ENCODE results near the gene MAGI2.
"Not testable (repeated sequence)": the region's sequence is repeated elsewhere in the genome, so short reads cannot be mapped to it uniquely, and the experiment has no call there.

The MAGI2 gene

DNA sequence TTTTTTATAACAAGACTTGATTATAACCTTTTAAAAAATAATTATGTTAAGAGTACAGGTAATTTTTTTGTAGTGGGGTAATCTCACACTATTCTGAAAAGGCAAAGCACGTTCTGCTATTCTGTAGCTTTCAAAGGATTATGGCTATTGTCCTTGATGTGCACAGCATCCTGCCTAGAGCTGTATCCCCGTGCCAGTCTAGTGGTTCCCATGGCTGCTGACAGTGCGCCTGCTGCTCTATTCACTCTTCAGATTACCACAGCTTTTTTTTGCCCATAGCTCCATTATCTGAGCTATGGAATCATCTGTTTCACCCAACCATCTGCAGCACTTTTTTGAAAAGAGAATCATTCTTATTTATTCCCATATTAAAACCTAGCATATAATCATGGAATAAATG, 931.5 kb downstream of the MAGI2 start:
- no peak for DNase-seq

DNA sequence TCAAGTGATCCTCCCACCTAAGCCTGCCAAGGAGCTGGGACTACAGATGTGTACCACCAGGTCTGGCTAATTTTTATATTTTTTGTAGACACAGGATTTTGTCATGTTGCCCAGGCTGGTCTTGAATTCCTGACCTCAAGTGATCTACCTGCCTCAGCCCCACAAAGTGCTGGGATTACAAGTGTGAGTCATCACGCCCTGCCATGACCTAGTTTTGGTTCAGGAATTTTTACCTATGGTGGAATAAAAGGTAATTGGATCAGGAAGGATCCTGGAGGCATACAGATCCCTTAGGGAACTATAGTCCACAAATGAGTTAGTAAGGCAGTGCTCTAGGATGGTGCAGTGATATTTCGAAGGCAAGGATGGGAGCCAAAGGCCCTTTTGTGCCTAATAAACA, 937.0 kb downstream of the MAGI2 start:
- no peak for DNase-seq

DNA sequence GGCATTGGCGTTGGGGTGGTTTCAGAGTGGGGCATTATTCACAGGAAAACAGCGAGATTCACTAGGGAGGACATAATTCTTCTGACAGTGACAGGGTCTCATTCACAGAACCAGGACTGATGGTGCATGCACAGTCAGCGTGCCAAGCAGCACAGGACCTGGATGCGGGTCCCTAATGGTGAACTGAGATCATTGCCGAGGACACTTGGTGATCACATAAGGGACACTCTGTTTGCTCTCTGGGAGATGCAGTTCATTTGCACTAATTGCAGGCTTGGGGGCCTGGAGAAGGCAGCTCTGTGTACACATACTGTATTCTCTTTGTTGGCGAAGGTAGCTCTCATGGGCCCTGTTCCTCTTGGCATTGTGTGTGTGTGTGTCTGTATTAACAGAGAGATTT, 938.8 kb downstream of the MAGI2 start:
- DNase-seq = no peak

DNA sequence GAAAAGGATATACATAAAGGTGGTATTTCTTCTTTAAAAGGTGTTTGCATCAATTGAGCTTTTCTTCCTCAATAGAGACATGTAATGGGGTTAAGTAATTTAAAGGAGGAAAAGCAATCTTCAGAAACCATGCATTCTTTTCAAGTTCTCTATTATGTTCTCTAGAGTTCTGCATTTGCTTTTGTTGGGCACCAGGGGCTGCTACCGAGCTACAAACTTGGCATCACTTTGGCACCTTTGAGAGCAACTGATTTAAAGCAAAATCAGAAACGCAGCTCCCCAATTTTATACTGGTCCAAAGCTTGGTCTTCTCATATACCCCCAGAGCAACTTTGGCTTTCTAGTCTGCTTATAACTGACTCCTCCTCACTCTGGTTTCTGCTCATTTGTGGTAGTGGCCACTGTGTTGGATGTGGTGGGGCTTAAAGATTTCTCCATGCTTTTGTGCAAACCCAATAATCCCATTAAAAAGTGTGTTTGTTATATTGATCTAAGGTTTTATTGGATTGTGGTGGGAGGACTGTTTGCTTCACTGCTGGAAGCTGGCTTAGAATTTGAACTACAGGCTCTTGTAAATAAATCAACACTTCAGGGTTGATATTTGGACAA, 942.8 kb downstream of the MAGI2 start:
- DNase-seq = no peak

DNA sequence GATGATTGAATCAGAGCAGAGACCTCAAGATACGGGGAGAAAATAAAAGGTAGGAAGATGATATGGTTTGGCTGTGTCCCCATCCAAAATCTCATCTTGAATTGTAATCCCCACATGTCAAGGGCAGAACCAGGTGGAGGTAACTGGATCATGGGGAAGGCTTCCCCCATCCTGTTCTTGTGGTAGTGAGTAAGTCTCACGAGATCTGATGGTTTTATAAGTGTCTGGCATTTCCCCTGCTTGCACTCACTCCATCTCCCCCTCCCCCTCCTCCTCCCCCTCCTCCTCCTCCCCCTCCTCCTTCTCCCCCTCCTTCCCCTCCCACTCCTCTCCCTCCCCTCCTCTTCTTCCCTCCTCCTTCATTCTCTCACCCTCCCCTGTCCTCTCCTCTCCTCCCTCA, 950.2 kb downstream of the MAGI2 start:
- not testable (repeated sequence) for DNase-seq

DNA sequence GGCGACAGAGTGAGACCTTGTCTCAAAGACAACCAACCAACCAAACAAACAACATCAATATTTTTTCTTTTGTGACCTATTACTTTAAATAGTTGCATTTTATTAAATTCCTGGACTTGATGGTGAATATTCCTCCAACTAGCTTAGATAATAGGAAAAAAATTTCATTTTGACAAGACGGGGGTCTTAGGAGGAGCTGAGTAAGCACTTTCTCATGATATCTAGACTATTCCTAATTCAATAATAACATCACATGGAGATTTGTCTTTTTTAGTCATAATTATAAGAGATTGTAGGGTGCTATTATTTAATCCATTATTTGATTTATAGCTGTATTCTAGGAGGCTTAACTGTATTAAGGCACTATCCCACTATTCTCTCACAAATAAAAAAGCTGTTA, 952.4 kb downstream of the MAGI2 start:
- no peak for DNase-seq

DNA sequence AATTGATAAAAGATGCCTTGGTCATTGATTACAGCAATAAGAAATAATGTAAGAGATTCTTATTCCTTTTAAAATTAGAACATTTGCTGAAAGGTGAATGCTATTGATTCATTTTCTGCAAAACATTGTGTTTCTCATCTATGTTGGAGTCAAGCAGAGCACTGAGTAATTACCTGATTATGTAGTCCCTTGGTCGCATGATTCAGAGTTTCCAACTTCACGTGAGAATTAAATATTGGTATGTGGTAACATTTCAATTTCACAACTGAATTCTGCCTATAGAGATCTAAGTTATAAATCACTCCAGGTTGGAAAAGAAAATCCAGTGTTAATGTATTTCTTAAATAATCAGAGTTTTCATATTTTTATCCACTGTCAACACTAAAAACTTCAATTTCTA, 953.5 kb downstream of the MAGI2 start:
- no peak for DNase-seq

DNA sequence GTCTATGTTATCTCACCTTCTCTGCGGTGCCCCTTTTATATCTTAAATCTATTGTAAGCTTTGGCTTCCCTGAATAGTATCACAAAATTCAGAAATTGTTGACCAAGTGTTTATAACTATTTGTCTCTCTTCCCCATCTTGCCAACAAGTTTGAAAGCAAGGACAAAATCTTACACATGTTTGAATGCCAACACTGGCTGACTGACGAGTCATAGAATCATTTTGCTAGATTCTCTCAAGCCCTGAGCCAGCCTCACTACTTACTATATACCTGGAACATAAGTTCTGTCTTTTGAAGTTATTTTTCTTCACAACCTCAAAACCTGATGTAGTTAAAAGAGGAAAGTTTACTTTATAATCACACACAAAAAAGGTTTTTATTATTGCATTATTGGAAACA, 954.2 kb downstream of the MAGI2 start:
- no peak for DNase-seq

DNA sequence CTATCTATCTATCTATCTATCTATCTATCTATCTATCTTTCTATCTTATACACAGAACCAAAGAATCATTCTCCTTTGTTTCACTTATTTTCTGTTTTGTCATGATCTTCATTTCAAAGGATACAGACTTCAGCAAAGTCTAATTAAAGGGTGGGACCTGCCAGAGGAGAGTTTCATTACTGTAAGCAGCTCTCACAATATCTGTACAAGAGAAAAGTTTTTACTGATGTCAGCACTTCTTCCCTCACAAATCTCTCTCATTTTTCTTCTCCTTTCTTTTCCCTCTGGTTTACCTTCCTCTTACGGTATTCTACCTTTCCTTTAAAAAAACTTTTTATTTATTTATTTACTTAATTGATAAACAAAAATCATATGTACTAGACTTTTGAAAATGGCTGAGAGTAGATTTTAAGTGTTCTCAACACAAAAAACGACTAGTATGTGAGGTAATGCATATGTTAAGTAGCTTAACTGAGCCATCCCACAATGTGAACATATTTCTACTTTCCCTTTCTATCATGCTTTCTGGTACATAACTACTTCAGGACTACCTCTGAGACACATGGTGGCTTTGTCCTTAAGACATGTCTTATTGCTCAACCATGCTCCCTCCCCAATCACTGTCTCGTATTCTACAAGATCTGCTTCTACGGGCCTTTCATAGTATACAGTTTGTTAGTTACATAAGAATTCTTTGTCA, 955.6 kb downstream of the MAGI2 start:
- DNase-seq = no peak

DNA sequence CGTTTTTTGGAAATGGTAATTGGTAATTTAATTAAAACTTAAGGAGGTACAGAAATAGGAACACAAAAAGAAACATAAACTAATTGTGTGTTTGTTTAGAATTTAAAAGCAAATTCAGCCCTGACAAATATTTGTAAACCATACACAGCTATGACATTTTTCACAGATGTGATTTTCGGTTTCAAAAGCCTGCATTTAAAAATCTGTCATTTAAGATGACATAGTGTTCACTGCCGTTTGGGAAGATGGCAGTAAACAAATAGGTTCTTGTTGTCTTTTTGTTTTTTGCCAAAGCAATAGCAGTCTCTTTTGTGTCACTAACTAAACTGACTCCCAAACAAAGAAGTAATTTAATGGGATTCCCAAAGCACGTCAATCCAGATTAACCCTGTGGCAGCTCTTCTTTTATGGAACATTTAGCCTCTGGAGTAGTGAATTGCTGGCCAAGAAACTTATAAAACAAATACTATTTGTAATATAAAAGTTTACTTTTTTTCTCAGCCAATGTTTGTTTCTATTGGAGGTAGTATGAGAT, 957.3 kb downstream of the MAGI2 start:
- DNase-seq = no peak

DNA sequence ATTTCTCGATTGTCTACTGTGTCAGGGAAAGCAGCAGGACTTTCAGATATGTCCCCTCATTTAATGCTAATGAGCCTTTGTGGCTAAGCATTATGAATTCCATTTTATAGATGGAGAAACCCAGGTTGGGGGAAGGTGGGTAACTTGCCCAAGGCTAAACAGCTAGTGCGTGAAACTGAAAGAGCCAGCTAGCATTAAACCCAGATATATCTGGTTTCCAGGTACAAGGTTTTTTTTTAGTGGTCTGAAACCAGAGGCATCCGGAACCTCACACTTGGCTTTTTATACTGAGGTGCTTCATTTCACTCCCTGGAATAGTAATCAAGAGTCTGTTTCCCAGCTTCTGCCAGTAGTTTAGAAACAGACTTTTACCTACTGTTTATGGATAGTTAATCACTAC, 960.1 kb downstream of the MAGI2 start:
- no peak for DNase-seq

DNA sequence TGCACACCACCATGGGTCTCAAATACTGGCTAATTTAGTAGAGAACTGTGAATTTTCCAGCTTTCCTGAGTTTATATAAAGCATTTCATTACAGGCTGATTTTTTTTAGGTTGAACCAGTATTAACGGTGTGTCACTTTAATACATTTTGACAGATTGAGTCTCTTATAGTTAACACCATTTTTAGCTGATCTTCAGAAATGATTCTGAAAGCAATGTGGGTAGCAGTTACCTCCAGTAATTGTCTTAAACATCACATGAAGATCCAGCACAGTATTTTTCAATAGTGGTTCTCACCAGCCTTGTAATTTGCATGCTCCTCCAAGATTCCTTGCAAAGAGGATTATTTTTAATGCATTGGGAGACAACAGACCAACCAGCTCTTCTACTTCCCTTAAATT, 961.3 kb downstream of the MAGI2 start:
- no peak for DNase-seq

DNA sequence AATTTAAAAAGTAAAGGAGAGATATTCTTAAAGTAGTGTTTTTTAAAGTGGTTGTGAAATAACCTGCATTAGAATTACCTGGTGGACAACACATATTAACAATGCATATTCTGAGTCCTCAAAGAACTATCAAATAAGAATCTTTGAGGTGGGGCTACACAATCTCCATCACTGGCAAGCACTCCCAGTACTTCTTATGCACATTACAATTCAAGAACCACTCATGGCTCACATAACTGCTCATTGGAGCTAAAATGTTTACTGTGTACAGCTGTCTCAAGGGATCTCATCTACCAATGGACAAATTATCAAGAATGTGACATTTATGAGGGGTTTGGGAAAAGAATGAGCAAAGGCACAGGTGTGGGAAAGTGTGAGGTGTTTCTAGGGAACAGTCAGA, 962.9 kb downstream of the MAGI2 start:
- DNase-seq = no peak

DNA sequence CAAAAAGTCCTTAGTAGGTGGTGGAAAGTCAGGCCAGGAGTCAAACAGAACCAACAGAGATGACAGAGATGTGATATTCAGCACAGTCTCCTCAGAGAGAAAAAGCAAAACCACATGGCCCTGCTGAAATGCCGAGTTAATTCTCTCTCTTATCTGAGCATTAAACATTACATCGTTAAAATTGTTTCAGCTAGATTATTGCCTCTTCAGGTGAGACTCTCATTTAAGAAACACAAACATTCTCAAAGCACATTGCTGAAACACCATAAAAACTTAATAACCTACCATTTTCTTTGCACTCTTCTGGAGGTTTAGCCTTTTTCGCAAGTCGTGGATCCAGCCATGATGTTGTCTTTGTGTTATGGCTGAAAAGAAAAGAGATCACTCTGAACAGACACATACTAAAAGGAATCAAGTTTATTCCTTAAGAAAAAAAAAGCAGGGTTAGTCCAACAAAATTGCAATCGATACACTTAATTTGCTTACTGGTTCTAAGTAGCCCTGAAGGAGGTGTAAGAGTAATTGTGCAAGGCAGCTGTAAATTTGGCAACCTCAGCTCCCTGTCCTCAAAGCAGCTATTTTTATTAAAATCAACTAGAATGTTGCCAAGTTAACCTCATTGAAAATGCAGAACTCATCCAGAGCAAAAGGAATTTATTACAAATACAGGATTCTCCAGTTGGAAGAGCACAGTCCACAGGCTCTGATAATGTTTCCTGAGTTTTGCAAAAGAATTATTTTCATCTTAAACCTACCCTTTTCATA, 963.8 kb downstream of the MAGI2 start:
- no peak for DNase-seq

DNA sequence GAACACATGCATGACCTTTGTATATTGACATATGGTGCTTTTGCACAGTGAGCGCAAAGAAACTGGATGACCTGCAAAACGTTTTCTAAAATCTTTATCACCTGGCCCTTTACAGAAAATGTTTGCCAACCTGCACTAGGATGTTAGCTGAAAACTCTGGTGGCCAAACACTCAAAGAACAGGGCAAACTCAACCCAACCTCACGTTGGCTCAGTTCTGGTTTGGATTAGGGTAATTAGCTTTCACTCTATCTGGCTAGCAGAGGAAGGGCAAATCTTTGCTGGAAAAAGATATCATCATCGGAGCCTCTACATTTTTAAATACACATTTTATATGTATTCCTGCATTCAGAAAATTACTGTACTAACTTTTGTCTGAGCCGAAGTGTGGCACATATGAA, 966.0 kb downstream of the MAGI2 start:
- no peak for DNase-seq

DNA sequence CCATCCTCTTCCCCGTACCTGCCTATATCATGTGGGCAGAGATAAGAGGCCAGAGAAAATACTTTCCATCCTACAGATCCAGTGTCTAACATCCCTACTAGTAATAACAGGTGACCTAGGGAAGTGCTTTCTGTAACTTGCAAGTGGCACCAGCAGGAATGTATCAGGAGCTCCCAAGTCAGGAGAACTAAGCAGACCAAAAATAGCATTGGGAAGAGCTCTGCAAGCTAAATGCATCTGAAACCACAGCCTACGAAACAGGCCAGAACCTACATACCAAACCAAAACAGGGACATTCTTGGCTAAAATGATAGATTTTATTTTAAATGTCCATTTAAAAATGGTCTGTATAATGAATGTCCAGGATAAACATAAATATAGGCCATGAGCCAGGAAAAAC, 974.1 kb downstream of the MAGI2 start:
- DNase-seq = no peak

DNA sequence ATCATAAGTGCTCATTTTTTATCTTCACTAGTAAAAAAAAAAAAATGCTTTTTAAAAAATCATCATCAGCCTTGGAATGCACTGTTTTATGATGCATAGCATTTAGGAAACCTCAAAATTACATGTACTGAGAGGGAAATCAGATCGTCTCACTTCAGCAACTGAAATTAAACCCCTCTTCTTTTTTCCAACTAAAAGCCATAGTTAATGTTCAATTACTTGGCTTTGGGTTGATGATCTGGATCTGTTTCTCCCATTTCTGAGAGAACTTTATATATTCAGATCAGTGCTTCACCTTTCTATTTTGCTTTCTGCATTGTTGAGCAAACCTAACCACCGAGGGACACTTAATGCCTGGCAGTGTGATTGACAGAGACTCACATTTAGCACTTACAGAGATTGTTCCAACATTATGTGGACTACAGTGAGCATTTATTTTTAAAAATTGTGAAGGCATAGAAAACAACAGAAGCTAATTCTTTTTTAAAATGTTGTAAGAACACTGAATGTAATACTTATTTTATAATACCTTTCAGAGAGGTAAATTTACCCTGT, 976.5 kb downstream of the MAGI2 start:
- DNase-seq = no peak

DNA sequence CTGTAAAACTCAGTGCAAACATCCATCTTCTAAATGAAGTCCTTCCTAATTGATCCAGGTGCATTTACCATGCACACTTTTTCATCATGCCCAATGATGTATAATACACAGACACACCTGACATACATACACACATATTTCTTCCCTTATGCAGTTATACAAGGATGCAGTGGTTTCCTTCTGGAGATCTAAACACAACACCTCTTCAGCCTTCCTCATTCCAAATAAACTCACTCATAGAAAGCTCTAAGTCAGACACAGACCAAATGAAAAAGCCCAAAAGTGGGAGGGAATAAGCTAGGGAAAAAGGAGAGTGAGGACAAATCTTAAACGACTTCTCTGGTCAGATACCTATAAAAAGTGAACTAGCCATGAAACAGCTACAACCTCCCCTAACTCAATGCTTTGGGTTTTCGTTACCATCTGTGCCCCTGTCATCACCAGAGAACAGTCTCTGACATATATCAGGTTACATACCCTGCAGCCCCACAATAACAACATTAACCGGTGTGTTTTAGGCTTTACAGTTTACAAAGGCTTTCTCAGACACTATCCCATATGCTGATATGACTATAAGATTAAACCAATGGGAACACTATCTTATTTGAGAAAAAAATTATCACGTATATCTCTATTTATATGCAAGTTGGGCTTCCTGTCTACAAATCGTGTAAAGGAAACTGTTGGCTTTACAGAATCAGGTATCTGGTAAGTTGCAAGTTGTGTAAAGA, 979.7 kb downstream of the MAGI2 start:
- DNase-seq = no peak

DNA sequence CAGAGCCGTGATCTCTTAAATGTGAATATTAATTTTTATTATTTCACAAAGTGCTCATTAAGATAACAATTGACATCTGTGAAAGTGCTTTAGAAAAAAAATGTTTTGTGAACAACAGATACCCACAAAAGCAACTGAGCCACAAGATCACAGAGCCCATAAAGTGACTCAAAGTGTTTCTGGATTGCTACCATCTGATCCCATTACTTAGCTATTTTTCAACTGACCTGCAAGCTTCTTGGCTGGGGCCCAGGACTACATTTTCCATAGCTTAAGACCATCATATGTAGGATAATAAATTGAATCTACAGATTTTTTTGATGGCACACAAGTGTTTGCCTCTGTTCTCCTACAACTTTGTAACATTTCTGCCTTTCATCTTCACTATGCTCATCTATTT, 980.4 kb downstream of the MAGI2 start:
- no peak for DNase-seq

DNA sequence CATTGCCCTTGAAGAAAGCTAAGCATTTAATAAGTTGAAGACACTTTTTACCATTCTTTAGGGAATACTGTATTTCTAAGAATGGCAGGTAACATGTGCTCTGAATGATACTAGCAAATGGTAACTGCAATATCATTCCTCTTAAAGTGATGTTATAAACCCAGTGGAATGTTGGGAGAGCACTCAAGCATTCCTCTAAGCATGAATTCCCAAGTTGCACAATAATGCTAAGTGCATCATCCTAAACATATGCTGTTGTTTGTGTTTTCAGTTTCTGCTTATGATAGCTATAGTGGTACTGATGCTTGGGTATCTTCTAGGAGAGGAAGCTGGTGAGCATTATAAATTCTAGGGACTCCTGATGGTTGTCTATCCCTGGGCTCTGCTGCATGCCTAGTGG, 980.9 kb downstream of the MAGI2 start:
- no peak for DNase-seq

DNA sequence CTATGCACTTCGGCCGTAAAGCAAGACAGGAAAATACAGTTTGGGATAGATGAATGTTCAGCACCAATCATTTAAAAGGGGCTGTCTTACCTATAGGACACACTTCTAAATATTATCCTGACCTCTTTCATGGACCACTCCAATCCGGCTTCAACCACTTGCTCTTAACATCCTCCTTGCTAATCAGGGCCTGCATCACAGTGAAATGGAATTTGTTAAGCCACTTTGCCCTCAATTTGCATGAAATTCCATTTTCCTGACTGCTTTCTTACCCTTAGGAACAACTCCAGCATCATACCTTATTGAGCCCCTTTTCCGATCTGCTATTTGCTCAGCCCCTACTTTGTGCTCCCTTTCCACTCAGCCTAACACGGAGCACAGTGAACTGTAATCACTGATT, 987.6 kb downstream of the MAGI2 start:
- no peak for DNase-seq

DNA sequence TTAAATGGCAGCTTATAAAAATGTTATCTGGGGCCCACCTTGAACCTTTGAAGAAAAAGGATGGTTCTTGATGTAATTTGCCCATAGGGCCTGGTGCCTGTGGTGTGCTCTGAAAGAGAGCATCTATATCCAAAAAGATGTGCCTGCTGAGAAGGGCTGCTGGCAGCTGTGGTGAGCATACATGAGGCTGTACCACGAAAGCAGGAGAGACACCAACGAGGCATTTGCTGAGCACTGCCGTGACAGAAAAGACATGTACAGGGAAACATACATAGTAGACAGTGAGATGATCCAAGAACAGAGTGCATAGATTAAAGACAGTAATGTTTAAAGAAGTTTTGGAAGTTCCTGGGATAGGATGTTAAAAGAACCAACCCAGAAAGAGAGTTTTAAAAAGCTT, 990.4 kb downstream of the MAGI2 start:
- no peak for DNase-seq

DNA sequence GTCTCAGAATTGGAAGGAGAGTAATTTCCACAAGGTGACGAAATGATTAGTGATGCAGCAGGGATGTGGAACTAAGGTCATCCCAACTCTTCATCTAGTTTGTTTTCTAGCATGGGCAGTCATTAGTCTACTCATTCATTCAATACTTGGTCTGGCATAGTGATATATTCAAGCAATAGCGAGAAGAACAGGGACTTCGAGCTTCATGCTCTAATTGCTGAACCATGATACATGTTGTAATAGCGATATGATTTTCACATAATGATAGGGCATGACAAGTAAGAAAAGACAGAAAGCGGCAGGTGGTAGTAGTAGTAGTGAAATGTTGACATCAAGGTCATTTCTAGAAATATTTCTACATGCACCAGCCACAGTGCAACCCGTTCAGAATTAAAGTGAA, 1002.8 kb downstream of the MAGI2 start:
- no peak for DNase-seq

Data from CD4-positive, alpha-beta T cell treated with Interleukin-17A for 4 hours (primary cell).